ENCODE data around the gene RHBDF1.

The RHBDF1 gene

GRCh38 chr16:65745-66144 lies 6.7 kb downstream of the RHBDF1 start:
- Histone ChIP-seq H3K4me3 (ENCODE audit: low read length) (no peak overlapping the region), H3K4me1 (ENCODE audit: low read length) (no peaks in the 10 kb centered on the region), H4K20me1 (ENCODE audit: insufficient read depth, low read length) (no peaks in the 10 kb centered on the region), H3K27me3 (replicated peaks; ENCODE audit: insufficient read depth, low read length) (no peaks in the 10 kb centered on the region), H3K9me3 (replicated peaks; ENCODE audit: insufficient read depth, low read length) (no peaks in the 10 kb centered on the region), H2AFZ (ENCODE audit: low read length) (peak overlapping the region; percentile 1; the same call in 1 of the 2 replicates), H3K36me3 (replicated peaks; ENCODE audit: insufficient read depth, low read length) (no peaks in the 10 kb centered on the region), H3K4me2 (ENCODE audit: low read depth, low read length) (no peak overlapping the region), H3F3A (ENCODE audit: insufficient read depth, low read length) (no peaks in the 10 kb centered on the region), H3K27ac (ENCODE audit: low read length) (no peak overlapping the region), H3K9me2 (replicated peaks; ENCODE audit: insufficient read depth, low read length) (no peaks in the 10 kb centered on the region), H3K79me2 (ENCODE audit: low read length) (no peaks in the 10 kb centered on the region), H3K9ac (ENCODE audit: low read length) (no peak overlapping the region)
- peak; percentile 77 for DNase-seq
- TF ChIP-seq EZH2 (optimal IDR thresholded peaks at IDR 0.05; ENCODE audit: low read depth, low read length) (no peak), CTCF (IDR thresholded peaks at IDR 0.05; ENCODE audit: low read length) (peak; percentile 97)

GRCh38 chr16:64914-65255 lies 7.5 kb downstream of the RHBDF1 start:
- Histone ChIP-seq H3K9ac (ENCODE audit: low read length) (no peak overlapping the region), H3K4me2 (ENCODE audit: low read depth, low read length) (no peak overlapping the region), H3K36me3 (replicated peaks; ENCODE audit: insufficient read depth, low read length) (no peaks in the 10 kb centered on the region), H3K27ac (ENCODE audit: low read length) (no peak overlapping the region), H3K27me3 (replicated peaks; ENCODE audit: insufficient read depth, low read length) (no peaks in the 10 kb centered on the region), H4K20me1 (ENCODE audit: insufficient read depth, low read length) (no peaks in the 10 kb centered on the region), H3K4me3 (ENCODE audit: low read length) (no peak overlapping the region), H3K79me2 (ENCODE audit: low read length) (no peaks in the 10 kb centered on the region), H3K9me2 (replicated peaks; ENCODE audit: insufficient read depth, low read length) (no peaks in the 10 kb centered on the region), H2AFZ (ENCODE audit: low read length) (no peak overlapping the region), H3F3A (ENCODE audit: insufficient read depth, low read length) (no peaks in the 10 kb centered on the region), H3K4me1 (ENCODE audit: low read length) (no peaks in the 10 kb centered on the region), H3K9me3 (replicated peaks; ENCODE audit: insufficient read depth, low read length) (no peaks in the 10 kb centered on the region)
- TF ChIP-seq CTCF (IDR thresholded peaks at IDR 0.05; ENCODE audit: low read length) (no peak), EZH2phosphoT487 (IDR thresholded peaks at IDR 0.05; ENCODE audit: low read length) (no peak), EZH2 (optimal IDR thresholded peaks at IDR 0.05; ENCODE audit: low read depth, low read length) (no peak)
- DNase-seq: no peak

GRCh38 chr16:63998-64913 lies 8.2 kb downstream of the RHBDF1 start:
- DNase-seq: no peak
- H3K27me3 ChIP-seq (replicated peaks; ENCODE audit: insufficient read depth, low read length): no peaks in the 10 kb centered on the region
- no peaks in the 10 kb centered on the region for H4K20me1 ChIP-seq (ENCODE audit: insufficient read depth, low read length)
- no peaks in the 10 kb centered on the region for H3K9me2 ChIP-seq (replicated peaks; ENCODE audit: insufficient read depth, low read length)
- no peak overlapping the region for H3K9ac ChIP-seq (ENCODE audit: low read length)
- no peaks in the 10 kb centered on the region for H3K36me3 ChIP-seq (replicated peaks; ENCODE audit: insufficient read depth, low read length)
- no peak overlapping the region for H2AFZ ChIP-seq (ENCODE audit: low read length)
- H3K79me2 ChIP-seq (ENCODE audit: low read length): no peaks in the 10 kb centered on the region
- no peak for TF ChIP-seq EZH2phosphoT487 (IDR thresholded peaks at IDR 0.05; ENCODE audit: low read length)
- TF ChIP-seq CTCF (IDR thresholded peaks at IDR 0.05; ENCODE audit: low read length): no peak
- TF ChIP-seq EZH2 (optimal IDR thresholded peaks at IDR 0.05; ENCODE audit: low read depth, low read length): no peak
- no peak overlapping the region for H3K4me2 ChIP-seq (ENCODE audit: low read depth, low read length)
- no peak overlapping the region for H3K4me3 ChIP-seq (ENCODE audit: low read length)
- no peaks in the 10 kb centered on the region for H3F3A ChIP-seq (ENCODE audit: insufficient read depth, low read length)
- H3K4me1 ChIP-seq (ENCODE audit: low read length): no peaks in the 10 kb centered on the region
- no peaks in the 10 kb centered on the region for H3K9me3 ChIP-seq (replicated peaks; ENCODE audit: insufficient read depth, low read length)
- H3K27ac ChIP-seq (ENCODE audit: low read length): no peak overlapping the region
